DND-41 (cell line): ENCODE measurements around the gene ANO3.

Experiments
- EZH2 ChIP-seq: IDR thresholded peaks from 3 replicates; pipeline ENCODE4 v1.6.1; 2012; ENCODE audit warnings: borderline replicate concordance, low read depth, mild to moderate bottlenecking, moderate library complexity, low read length, inconsistent platforms; ENCODE audit not compliant: severe bottlenecking
- TF ChIP-seq, protein P1 (sequence below): IDR thresholded peaks from 2 replicates; pipeline ENCODE4 v1.5.1; 2012; ENCODE audit warnings: borderline replicate concordance, low read length, moderate library complexity, mild to moderate bottlenecking; ENCODE audit not compliant: poor library complexity, severe bottlenecking; ENCODE audit errors: extremely low read depth

DNA sequence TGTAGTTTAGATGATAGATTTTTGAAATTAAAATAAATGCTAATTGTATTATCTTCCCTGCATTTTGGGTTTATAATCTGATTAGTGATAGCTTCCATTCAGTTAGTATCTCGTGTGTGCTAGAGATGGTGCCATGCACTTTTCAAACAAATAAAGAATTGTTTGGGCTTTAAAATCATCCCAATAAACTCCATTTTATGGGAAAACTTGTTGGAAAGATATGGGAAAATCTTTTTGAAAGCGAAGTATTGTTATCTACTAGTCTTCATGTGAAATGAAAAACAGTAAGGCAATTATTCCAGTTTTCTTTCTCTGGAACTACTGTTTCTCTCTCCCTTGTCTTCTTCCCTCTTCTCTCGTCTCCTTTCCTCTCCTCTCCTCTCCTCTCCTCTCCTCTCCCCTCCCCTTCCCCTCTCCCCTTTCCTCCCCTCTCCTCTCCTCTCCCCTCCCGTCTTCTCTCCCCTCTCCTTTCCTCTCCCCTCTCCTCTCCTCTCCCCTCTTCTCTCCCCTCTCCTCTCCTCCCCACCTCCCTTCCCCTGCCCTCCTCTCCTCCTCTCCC, 268.0 kb downstream of the ANO3 start:
- TF ChIP-seq, protein P1, sequence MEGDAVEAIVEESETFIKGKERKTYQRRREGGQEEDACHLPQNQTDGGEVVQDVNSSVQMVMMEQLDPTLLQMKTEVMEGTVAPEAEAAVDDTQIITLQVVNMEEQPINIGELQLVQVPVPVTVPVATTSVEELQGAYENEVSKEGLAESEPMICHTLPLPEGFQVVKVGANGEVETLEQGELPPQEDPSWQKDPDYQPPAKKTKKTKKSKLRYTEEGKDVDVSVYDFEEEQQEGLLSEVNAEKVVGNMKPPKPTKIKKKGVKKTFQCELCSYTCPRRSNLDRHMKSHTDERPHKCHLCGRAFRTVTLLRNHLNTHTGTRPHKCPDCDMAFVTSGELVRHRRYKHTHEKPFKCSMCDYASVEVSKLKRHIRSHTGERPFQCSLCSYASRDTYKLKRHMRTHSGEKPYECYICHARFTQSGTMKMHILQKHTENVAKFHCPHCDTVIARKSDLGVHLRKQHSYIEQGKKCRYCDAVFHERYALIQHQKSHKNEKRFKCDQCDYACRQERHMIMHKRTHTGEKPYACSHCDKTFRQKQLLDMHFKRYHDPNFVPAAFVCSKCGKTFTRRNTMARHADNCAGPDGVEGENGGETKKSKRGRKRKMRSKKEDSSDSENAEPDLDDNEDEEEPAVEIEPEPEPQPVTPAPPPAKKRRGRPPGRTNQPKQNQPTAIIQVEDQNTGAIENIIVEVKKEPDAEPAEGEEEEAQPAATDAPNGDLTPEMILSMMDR = no peak
- TF ChIP-seq EZH2 = no peak
